Endothelial cell of umbilical vein (primary cell): ENCODE results near the gene DAB2IP. TPM values are rescaled to one million over a fixed set of nuclear protein-coding genes. Genes with fewer than 3 reads are reported as not detected.

Experiments used
- BruUV-seq: library from RNA; stranded (reverse); fragments of 400-500 nt; replicated peaks from 2 replicates; lab custom pipeline; 2021; lab: Mats Ljungman, UMichigan
- CTCF ChIA-PET: fragments of 300-600, 350-600 bp; sonication (Branson Sonifier 250); formaldehyde crosslinking; loops from one replicate; lab custom pipeline; 2021; ENCODE audit warnings: antibody characterized with exemption, inconsistent platforms; lab: Charles Lee
- POLR2A ChIA-PET: fragments of 300-600, 350-600 bp; sonication (Branson Sonifier 250); formaldehyde crosslinking; loops from one replicate; lab custom pipeline; 2021; ENCODE audit warnings: antibody characterized with exemption, inconsistent platforms; lab: Charles Lee
- DNase-seq: peaks from one replicate; pipeline ENCODE4 v3.0.0-alpha.2; 2011; ENCODE audit warnings: low read depth, low spot score
- FAIRE-seq: peaks from 2 replicates; lab custom pipeline; 2011; peaks lifted over from hg19 to GRCh38; lab: Jason Lieb, UNC
- H2AFZ ChIP-seq: 2 replicates; pipeline ENCODE4 v1.6.0; 2012; ENCODE audit warnings: low read depth, low read length, control low read depth, inconsistent platforms
- H3K27ac ChIP-seq: 2 replicates; pipeline ENCODE4 v1.5.1; 2011; ENCODE audit warnings: low read depth, mild to moderate bottlenecking, control low read depth, low read length, moderate library complexity; ENCODE audit not compliant: insufficient read depth
- H3K27me3 ChIP-seq, 2 experiments: 2 replicates each; pipeline versions ENCODE4 v1.6.0 to v1.6.1; 2011; ENCODE audit warnings: low read length in 2 of 2, mixed read lengths in 1 of 2; ENCODE audit not compliant: control insufficient read depth in 2 of 2, insufficient read depth in 2 of 2
- H3K36me3 ChIP-seq, 2 experiments: 2 replicates in 1 of 2; 3 replicates in 1 of 2; pipeline ENCODE4 v1.5.1; 2011; ENCODE audit warnings: low read length in 2 of 2, mild to moderate bottlenecking in 1 of 2, moderate library complexity in 1 of 2; ENCODE audit not compliant: control insufficient read depth in 2 of 2, insufficient read depth in 2 of 2; ENCODE audit errors: extremely low read depth in 1 of 2
- H3K4me1 ChIP-seq: 3 replicates; pipeline ENCODE4 v1.5.1; 2011; ENCODE audit warnings: mild to moderate bottlenecking, low read length; ENCODE audit not compliant: control insufficient read depth, insufficient read depth; ENCODE audit errors: extremely low read depth
- H3K4me2 ChIP-seq: 2 replicates; pipeline ENCODE4 v1.6.1; 2011; ENCODE audit warnings: low read length, control low read depth, mixed read lengths; ENCODE audit not compliant: insufficient read depth
- H3K4me3 ChIP-seq, 3 experiments: fragments of 200-600 bp in 1 of 3; sonication (generic), shearing (Covaris generic) in 1 of 3; replicated peaks in 1 of 3; 2 replicates each; pipeline ENCODE4 v1.5.1; 2011 to 2016; ENCODE audit warnings: control low read depth in 3 of 3, low read length in 3 of 3, mild to moderate bottlenecking in 2 of 3, inconsistent platforms in 1 of 3, low read depth in 1 of 3, moderate library complexity in 1 of 3; ENCODE audit not compliant: insufficient read depth in 1 of 3
- H3K79me2 ChIP-seq: 2 replicates; pipeline ENCODE4 v1.6.0; 2012; ENCODE audit warnings: low read length, inconsistent platforms; ENCODE audit not compliant: control insufficient read depth, insufficient read depth
- H3K9ac ChIP-seq: replicated peaks from 2 replicates; pipeline ENCODE3; 2011; ENCODE audit warnings: low read length, control low read depth; ENCODE audit not compliant: insufficient read depth; ENCODE audit errors: extremely low read depth
- H3K9me1 ChIP-seq: replicated peaks from 3 replicates; pipeline ENCODE4 v1.6.0; 2011; ENCODE audit warnings: mild to moderate bottlenecking, low read length; ENCODE audit not compliant: control insufficient read depth, insufficient read depth; ENCODE audit errors: extremely low read depth
- H3K9me3 ChIP-seq: replicated peaks from 2 replicates; pipeline ENCODE4 v1.5.1; 2012; ENCODE audit warnings: low read length, inconsistent platforms; ENCODE audit not compliant: control insufficient read depth, insufficient read depth
- H4K20me1 ChIP-seq: replicated peaks from 2 replicates; pipeline ENCODE3; 2011; ENCODE audit warnings: mild to moderate bottlenecking, low read length; ENCODE audit not compliant: control insufficient read depth, insufficient read depth; ENCODE audit errors: extremely low read depth
- EZH2 ChIP-seq: IDR thresholded peaks from 2 replicates; pipeline ENCODE4 v1.6.1; 2012; ENCODE audit warnings: borderline replicate concordance, low read depth, mild to moderate bottlenecking, moderate library complexity, low read length, inconsistent platforms; ENCODE audit not compliant: severe bottlenecking
- FOS ChIP-seq: IDR thresholded peaks from 2 replicates; pipeline ENCODE4 v1.6.1; 2011; ENCODE audit warnings: mild to moderate bottlenecking, low read length, moderate library complexity, borderline replicate concordance; ENCODE audit not compliant: insufficient read depth
- GATA2 ChIP-seq: IDR thresholded peaks from 2 replicates; pipeline ENCODE4 v1.7.0; 2011; ENCODE audit warnings: low read depth, mild to moderate bottlenecking, moderate library complexity, mixed read lengths, low read length; ENCODE audit not compliant: insufficient read length, insufficient read depth
- JUN ChIP-seq: IDR thresholded peaks from 2 replicates; pipeline ENCODE4 v1.6.1; 2011; ENCODE audit warnings: borderline replicate concordance, low read depth; ENCODE audit not compliant: insufficient read length, insufficient read depth
- MAX ChIP-seq: IDR thresholded peaks from 2 replicates; pipeline ENCODE4 v1.6.1; 2011; ENCODE audit not compliant: insufficient read depth, insufficient read length
- MYC ChIP-seq: IDR thresholded peaks from one replicate; pipeline ENCODE4 v1.6.1; 2011; ENCODE audit warnings: mild to moderate bottlenecking, low read depth, low read length
- POLR2A ChIP-seq: IDR thresholded peaks from 2 replicates; pipeline ENCODE4 v1.6.1; 2012; ENCODE audit warnings: low read depth, mild to moderate bottlenecking, control low read depth, low read length
- POLR2AphosphoS5 ChIP-seq: IDR thresholded peaks from 2 replicates; pipeline ENCODE4 v1.6.1; 2012; ENCODE audit warnings: low read depth, mild to moderate bottlenecking, control low read depth, low read length, moderate library complexity; ENCODE audit not compliant: insufficient read depth
- dilution Hi-C: fragments of 300-500 bp; cut with MboI; formaldehyde crosslinking; loops from one replicate; pipeline ENCODE4 v1.15.0; 2019; ENCODE audit warnings: low sequenced_read_pairs; ENCODE audit not compliant: extremely low pct_ligation_motif_present
- intact Hi-C: fragments of 100-400 bp; cut with micrococcal nuclease; formaldehyde crosslinking; loops from one replicate; pipeline ENCODE4 v1.10.0; 2022
- polyA plus RNA-seq, 4 experiments: library from polyadenylated mRNA; depleted of rRNA in 3 of 4; stranded (reverse) in 3 of 4; unstranded in 1 of 4; fragments of >200 nt; gene quantifications; 2 replicates each; pipeline versions ENCODE4 v1.2.1 to v1.2.3, GENCODE V29; 2011 to 2012; ENCODE audit warnings: missing spikeins in 1 of 4
- total RNA-seq: library from RNA; stranded (reverse); gene quantifications from 2 replicates; pipeline ENCODE4 v1.2.3, GENCODE V29; 2021
- TF ChIP-seq, protein P1 (sequence below), 2 donors: IDR thresholded peaks; 1 replicate in 1 of 2; 2 replicates in 1 of 2; pipeline ENCODE4 v1.5.1; 2011; ENCODE audit warnings: low read length in 2 of 2, mild to moderate bottlenecking in 2 of 2, moderate library complexity in 2 of 2, control low read depth in 1 of 2, inconsistent platforms in 1 of 2, low read depth in 1 of 2; ENCODE audit not compliant: insufficient read depth in 1 of 2; ENCODE audit errors: extremely low read depth in 1 of 2

DAB2IP gene
- total and polyA plus RNA-seq, 2 donors (not counting 3 experiments of a cell fraction or from before 2014, with no cell fraction given): 29.2 to 53.6 TPM

DNA sequence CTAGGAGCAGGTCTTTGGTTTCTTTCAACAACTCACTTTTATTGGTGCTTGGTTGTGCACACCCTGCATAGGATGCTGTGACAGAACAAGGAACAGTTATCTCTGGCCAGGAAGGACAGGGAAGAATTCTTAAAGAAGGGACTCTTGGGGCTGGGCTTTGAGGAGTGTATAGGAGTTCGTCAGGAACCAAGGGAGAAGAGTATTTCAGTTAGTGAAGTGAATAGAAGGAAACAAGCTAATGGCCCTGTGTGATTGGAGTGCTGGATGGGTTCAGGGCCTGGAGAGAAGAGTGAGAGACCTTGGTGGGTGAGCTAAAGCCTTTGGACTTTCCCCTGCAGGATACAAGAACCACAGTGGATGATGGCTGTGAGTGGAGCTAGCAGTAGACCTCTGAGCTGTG, 32.2 kb downstream of the DAB2IP start:
- FAIRE-seq: no peak
- CTCF ChIA-PET: interaction anchor here (0.6 to 7.8 kb wide), 37 partner anchors 8 to 412 kb away, joined by 3 to 143 read pairs (median 6); partner anchors contain the start of gene DAB2IP
- BruUV-seq: no TSS peak
- no peaks in the 10 kb centered on the region for H3K9me1 ChIP-seq
- intact Hi-C loops: loop anchor here (1.0 kb wide), 3 partner anchors 43 to 137 kb away; no protein-coding TSS in a partner anchor
- dilution Hi-C loops: no loop called here
- no peak overlapping the region for H2AFZ ChIP-seq
- H3K36me3 ChIP-seq: peaks cover 0 to 15% of the 10 kb centered on the region in 2 experiments
- no peaks in the 10 kb centered on the region for H3K9me3 ChIP-seq
- H3K27me3 ChIP-seq: no peaks in the 10 kb centered on the region
- no peak for DNase-seq
- no peaks in the 10 kb centered on the region for H4K20me1 ChIP-seq
- TF ChIP-seq FOS: no peak
- TF ChIP-seq MYC: no peak
- TF ChIP-seq, protein P1, sequence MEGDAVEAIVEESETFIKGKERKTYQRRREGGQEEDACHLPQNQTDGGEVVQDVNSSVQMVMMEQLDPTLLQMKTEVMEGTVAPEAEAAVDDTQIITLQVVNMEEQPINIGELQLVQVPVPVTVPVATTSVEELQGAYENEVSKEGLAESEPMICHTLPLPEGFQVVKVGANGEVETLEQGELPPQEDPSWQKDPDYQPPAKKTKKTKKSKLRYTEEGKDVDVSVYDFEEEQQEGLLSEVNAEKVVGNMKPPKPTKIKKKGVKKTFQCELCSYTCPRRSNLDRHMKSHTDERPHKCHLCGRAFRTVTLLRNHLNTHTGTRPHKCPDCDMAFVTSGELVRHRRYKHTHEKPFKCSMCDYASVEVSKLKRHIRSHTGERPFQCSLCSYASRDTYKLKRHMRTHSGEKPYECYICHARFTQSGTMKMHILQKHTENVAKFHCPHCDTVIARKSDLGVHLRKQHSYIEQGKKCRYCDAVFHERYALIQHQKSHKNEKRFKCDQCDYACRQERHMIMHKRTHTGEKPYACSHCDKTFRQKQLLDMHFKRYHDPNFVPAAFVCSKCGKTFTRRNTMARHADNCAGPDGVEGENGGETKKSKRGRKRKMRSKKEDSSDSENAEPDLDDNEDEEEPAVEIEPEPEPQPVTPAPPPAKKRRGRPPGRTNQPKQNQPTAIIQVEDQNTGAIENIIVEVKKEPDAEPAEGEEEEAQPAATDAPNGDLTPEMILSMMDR (IDR thresholded peaks at IDR 0.05; ENCODE audit: extremely low read depth in 1 of 2, insufficient read depth in 1 of 2, low read depth in 1 of 2, low read length in 2 of 2): no peak
- no peak for TF ChIP-seq POLR2A
- TF ChIP-seq JUN: no peak
- no peak for TF ChIP-seq MAX
- no peak for TF ChIP-seq GATA2
- TF ChIP-seq EZH2: no peak
- TF ChIP-seq POLR2AphosphoS5: no peak
- POLR2A ChIA-PET: no interaction called here
- no peaks in the 10 kb centered on the region for H3K4me1 ChIP-seq
- H3K4me3 ChIP-seq: no peak overlapping the region
- H3K4me2 ChIP-seq: no peak overlapping the region
- H3K27ac ChIP-seq: no peak overlapping the region
- no peaks in the 10 kb centered on the region for H3K79me2 ChIP-seq
- H3K9ac ChIP-seq: no peak overlapping the region
